GM15510 (cell line): Measurements from ENCODE around the gene CDCA8.

ENCODE experiments used
- POLR2A ChIP-seq: IDR thresholded peaks from 3 replicates; pipeline ENCODE4 v1.6.1; 2011; ENCODE audit warnings: borderline replicate concordance; ENCODE audit not compliant: insufficient read length; ENCODE audit errors: extremely low read depth

CDCA8 gene

GRCh38 chr1:37663426-37664000 lies 28.8 kb upstream of the CDCA8 start:
- no peak for TF ChIP-seq POLR2A

- TF ChIP-seq POLR2A: no peak
These were observed 26.0 kb upstream of the CDCA8 start for GRCh38 chr1:37666241-37666867.

GRCh38 chr1:37667023-37667671 lies 25.2 kb upstream of the CDCA8 start:
- no peak for TF ChIP-seq POLR2A

- TF ChIP-seq POLR2A: no peak
These were observed 22.2 kb upstream of the CDCA8 start for GRCh38 chr1:37670133-37670532.

GRCh38 chr1:37671261-37671660 lies 21.1 kb upstream of the CDCA8 start:
- no peak for TF ChIP-seq POLR2A

GRCh38 chr1:37672136-37672870 lies 20.0 kb upstream of the CDCA8 start:
- TF ChIP-seq POLR2A: no peak

- no peak for TF ChIP-seq POLR2A
These were observed 18.4 kb upstream of the CDCA8 start for GRCh38 chr1:37673920-37674319.

GRCh38 chr1:37676281-37677142 lies 15.8 kb upstream of the CDCA8 start:
- peak; percentile 27 for TF ChIP-seq POLR2A

GRCh38 chr1:37677143-37677439 lies 15.2 kb upstream of the CDCA8 start:
- no peak for TF ChIP-seq POLR2A

- no peak for TF ChIP-seq POLR2A
These were observed 14.5 kb upstream of the CDCA8 start for GRCh38 chr1:37677808-37678207.

GRCh38 chr1:37680933-37681332 lies 11.4 kb upstream of the CDCA8 start:
- no peak for TF ChIP-seq POLR2A

- no peak for TF ChIP-seq POLR2A
These were observed 9.9 kb upstream of the CDCA8 start for GRCh38 chr1:37682334-37682987.

- no peak for TF ChIP-seq POLR2A
These were observed 6.6 kb upstream of the CDCA8 start for GRCh38 chr1:37685722-37686121.

- TF ChIP-seq POLR2A: no peak
These were observed 3.4 kb upstream of the CDCA8 start for GRCh38 chr1:37688926-37689325.

GRCh38 chr1:37691497-37692077 lies 729 bp upstream of the CDCA8 start:
- peak; percentile 8 for TF ChIP-seq POLR2A

- no peak for TF ChIP-seq POLR2A
These were observed 489 bp downstream of the CDCA8 start for GRCh38 chr1:37692834-37693175.
